DOHH2 (cell line): ENCODE data around the gene CXCL5.

Source experiments
- H3F3A ChIP-seq: fragments of 200-600 bp; sonication (generic), shearing (Covaris generic); 2 replicates; pipeline ENCODE4 v1.6.0; 2016; ENCODE audit warnings: antibody characterized with exemption, mild to moderate bottlenecking; ENCODE audit not compliant: control insufficient read depth, insufficient read depth
- H3K27ac ChIP-seq: fragments of 200-600 bp; sonication (generic); 2 replicates; pipeline ENCODE4 v1.5.1; 2014; ENCODE audit warnings: low read depth, mild to moderate bottlenecking, low read length, moderate library complexity
- H3K27me3 ChIP-seq: fragments of 200-600 bp; sonication (generic); 2 replicates; pipeline ENCODE4 v1.6.1; 2014; ENCODE audit warnings: mild to moderate bottlenecking, low read length, mixed read lengths; ENCODE audit not compliant: control insufficient read depth
- H3K36me3 ChIP-seq: fragments of 200-600 bp; sonication (generic); 2 replicates; pipeline ENCODE4 v1.6.1; 2014; ENCODE audit warnings: mild to moderate bottlenecking, low read length, moderate library complexity, mixed read lengths; ENCODE audit not compliant: control insufficient read depth
- H3K4me1 ChIP-seq: fragments of 200-600 bp; sonication (generic); 2 replicates; pipeline ENCODE4 v1.6.1; 2014; ENCODE audit warnings: mild to moderate bottlenecking, low read length, mixed read lengths; ENCODE audit not compliant: control insufficient read depth
- H3K4me2 ChIP-seq: fragments of 200-600 bp; sonication (generic); 2 replicates; pipeline ENCODE4 v1.6.0; 2014; ENCODE audit warnings: mild to moderate bottlenecking, low read length, moderate library complexity
- H3K4me3 ChIP-seq: fragments of 200-600 bp; sonication (generic); 2 replicates; pipeline ENCODE4 v1.5.1; 2014; ENCODE audit warnings: mild to moderate bottlenecking, low read length, mixed read lengths
- H3K79me2 ChIP-seq: fragments of 200-600 bp; sonication (generic); 2 replicates; pipeline ENCODE4 v1.6.1; 2014; ENCODE audit warnings: mild to moderate bottlenecking, low read length, mixed read lengths; ENCODE audit not compliant: control insufficient read depth
- H3K9me2 ChIP-seq: fragments of 200-600 bp; sonication (generic); replicated peaks from 2 replicates; pipeline ENCODE4 v1.6.1; 2014; ENCODE audit warnings: mild to moderate bottlenecking, low read length, mixed read lengths; ENCODE audit not compliant: control insufficient read depth
- H3K9me3 ChIP-seq: fragments of 200-600 bp; sonication (generic); 2 replicates; pipeline ENCODE4 v1.6.1; 2014; ENCODE audit warnings: antibody characterized with exemption, low read length, mixed read lengths; ENCODE audit not compliant: control insufficient read depth, insufficient read depth
- H4K20me1 ChIP-seq: fragments of 200-600 bp; sonication (generic); 2 replicates; pipeline ENCODE4 v1.6.0; 2014; ENCODE audit warnings: low read depth, mild to moderate bottlenecking, antibody characterized with exemption, low read length, moderate library complexity; ENCODE audit not compliant: control insufficient read depth, insufficient read depth
- EZH2phosphoT487 ChIP-seq: fragments of 200-600 bp; sonication (generic); IDR thresholded peaks from 2 replicates; pipeline ENCODE4 v1.6.1; 2017; ENCODE audit warnings: borderline replicate concordance, mild to moderate bottlenecking, antibody characterized with exemption, low read length, moderate library complexity, mixed read lengths
- TF ChIP-seq, protein P1 (sequence below): fragments of 200-600 bp; sonication (generic); IDR thresholded peaks from one replicate; pipeline ENCODE4 v1.5.1; 2014; ENCODE audit warnings: antibody characterized with exemption, mild to moderate bottlenecking, low read depth, low read length; ENCODE audit not compliant: poor library complexity, severe bottlenecking

The CXCL5 gene

DNA sequence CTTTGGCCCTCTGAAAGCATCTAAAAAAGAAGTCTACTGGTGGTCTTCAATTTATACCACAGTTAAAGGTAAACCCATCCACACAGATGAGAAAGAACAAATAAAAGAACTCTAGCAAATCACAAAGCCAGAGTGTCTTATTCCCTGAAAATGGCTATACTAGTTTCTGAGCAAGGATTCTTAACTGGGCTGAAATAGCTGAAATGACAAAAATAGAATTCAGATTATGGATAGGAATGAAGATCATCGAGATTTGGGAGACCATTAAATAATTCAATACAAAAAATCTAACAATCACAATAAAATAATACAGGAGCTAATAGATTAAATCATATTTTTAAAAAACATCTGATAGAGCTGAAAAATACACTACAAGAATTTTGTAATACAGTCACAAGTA is 28.5 kb downstream of the CXCL5 start:
- no peaks in the 10 kb centered on the region for H3K4me1 ChIP-seq
- H3F3A ChIP-seq, result no peaks in the 10 kb centered on the region
- no peaks in the 10 kb centered on the region for H3K79me2 ChIP-seq
- no peak overlapping the region for H3K4me3 ChIP-seq
- H3K27ac ChIP-seq, result no peak overlapping the region
- no peaks in the 10 kb centered on the region for H3K36me3 ChIP-seq
- TF ChIP-seq, protein P1, sequence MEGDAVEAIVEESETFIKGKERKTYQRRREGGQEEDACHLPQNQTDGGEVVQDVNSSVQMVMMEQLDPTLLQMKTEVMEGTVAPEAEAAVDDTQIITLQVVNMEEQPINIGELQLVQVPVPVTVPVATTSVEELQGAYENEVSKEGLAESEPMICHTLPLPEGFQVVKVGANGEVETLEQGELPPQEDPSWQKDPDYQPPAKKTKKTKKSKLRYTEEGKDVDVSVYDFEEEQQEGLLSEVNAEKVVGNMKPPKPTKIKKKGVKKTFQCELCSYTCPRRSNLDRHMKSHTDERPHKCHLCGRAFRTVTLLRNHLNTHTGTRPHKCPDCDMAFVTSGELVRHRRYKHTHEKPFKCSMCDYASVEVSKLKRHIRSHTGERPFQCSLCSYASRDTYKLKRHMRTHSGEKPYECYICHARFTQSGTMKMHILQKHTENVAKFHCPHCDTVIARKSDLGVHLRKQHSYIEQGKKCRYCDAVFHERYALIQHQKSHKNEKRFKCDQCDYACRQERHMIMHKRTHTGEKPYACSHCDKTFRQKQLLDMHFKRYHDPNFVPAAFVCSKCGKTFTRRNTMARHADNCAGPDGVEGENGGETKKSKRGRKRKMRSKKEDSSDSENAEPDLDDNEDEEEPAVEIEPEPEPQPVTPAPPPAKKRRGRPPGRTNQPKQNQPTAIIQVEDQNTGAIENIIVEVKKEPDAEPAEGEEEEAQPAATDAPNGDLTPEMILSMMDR, result no peak
- no peak for TF ChIP-seq EZH2phosphoT487
- H3K9me3 ChIP-seq, result 0 out of 2 replicates have a peak, but pooled peaks cover 3% of the 10 kb centered on the region
- H3K4me2 ChIP-seq, result no peak overlapping the region
- no peaks in the 10 kb centered on the region for H3K9me2 ChIP-seq
- H3K27me3 ChIP-seq, result no peaks in the 10 kb centered on the region
- no peaks in the 10 kb centered on the region for H4K20me1 ChIP-seq

DNA sequence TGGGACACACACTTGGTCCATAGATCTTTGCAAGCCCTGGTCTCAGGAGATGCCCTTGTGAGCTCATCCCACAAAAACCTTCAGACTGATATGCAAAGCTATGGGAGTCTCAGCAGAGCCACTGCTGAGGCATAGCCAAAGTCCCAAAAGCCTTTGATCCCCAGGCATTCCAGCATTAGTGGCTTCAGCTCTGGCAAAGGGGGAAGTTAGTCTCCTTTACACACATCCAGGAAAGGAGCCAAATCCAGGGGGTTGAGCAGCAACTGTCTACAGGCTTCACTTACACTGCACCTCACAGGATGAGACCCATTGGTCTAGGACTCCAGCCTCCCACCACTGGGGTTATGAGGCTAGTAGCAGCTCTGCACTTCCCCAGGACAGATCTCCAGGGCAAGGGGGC is 30.6 kb downstream of the CXCL5 start:
- H3K4me3 ChIP-seq, result no peak overlapping the region
- no peaks in the 10 kb centered on the region for H3K27me3 ChIP-seq
- no peaks in the 10 kb centered on the region for H3F3A ChIP-seq
- no peaks in the 10 kb centered on the region for H3K4me1 ChIP-seq
- H3K79me2 ChIP-seq, result no peaks in the 10 kb centered on the region
- H3K9me2 ChIP-seq, result no peaks in the 10 kb centered on the region
- no peak overlapping the region for H3K27ac ChIP-seq
- no peaks in the 10 kb centered on the region for H4K20me1 ChIP-seq
- H3K4me2 ChIP-seq, result no peak overlapping the region
- no peak for TF ChIP-seq EZH2phosphoT487
- TF ChIP-seq, protein P1, result no peak
- H3K9me3 ChIP-seq, result 0 out of 2 replicates have a peak, but pooled peaks cover 3% of the 10 kb centered on the region
- no peaks in the 10 kb centered on the region for H3K36me3 ChIP-seq

DNA sequence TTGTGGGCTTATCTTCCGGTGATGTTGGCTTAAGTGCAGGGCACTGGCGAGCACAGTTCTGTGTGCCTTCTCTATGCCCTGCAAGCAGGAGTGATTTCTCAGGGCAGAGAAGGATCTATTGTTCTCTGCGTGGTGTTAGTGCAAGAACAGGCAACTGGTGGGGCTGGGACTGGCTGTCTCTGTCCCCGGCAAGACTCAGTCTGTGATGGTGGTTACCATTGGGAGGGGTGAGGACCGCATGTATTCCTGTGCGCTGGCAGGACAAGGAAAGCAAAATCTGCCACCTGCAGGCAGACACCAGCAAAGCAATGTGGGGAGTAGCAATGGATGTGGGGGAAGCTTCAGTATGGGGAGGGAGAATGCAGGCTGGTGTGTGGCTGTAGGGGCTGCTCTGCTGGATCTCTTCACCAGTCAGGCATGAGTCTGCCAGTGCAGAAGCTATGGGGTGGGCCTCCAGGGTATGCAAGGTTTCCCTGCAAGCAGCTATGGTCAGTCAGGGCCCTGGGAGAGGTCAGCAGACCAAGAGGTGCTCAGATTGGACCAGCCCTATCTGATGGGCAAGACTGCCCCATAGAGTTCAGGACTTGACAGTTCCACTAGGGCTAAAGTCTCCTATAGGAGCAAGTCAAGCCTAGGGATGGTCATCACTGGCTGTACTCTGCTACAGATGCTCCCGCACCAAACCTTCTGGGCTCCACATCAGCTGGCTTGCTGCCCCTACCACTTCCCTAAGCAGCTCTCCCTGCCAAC is 33.4 kb downstream of the CXCL5 start:
- no peaks in the 10 kb centered on the region for H3K36me3 ChIP-seq
- TF ChIP-seq, protein P1, result no peak
- no peak for TF ChIP-seq EZH2phosphoT487
- no peaks in the 10 kb centered on the region for H3K4me1 ChIP-seq
- no peaks in the 10 kb centered on the region for H3K79me2 ChIP-seq
- no peak overlapping the region for H3K4me2 ChIP-seq
- no peak overlapping the region for H3K4me3 ChIP-seq
- H3K9me3 ChIP-seq, result 0 out of 2 replicates have a peak, but pooled peaks cover 3% of the 10 kb centered on the region
- no peaks in the 10 kb centered on the region for H3F3A ChIP-seq
- H3K27ac ChIP-seq, result no peak overlapping the region
- H3K27me3 ChIP-seq, result no peaks in the 10 kb centered on the region
- H3K9me2 ChIP-seq, result no peaks in the 10 kb centered on the region
- no peaks in the 10 kb centered on the region for H4K20me1 ChIP-seq
